Cardiac fibroblast (primary cell): ENCODE data around the gene EEFSEC.

Experiments
- DNase-seq, 2 donors: peaks; one replicate each; pipeline versions ENCODE4 v3.0.0 to v3.0.0-alpha.2; 2010; ENCODE audit warnings: low read depth in 2 of 2
- H3K4me3 ChIP-seq, 2 donors: replicated peaks in 1 of 2; 1 replicate in 1 of 2; 2 replicates in 1 of 2; pipeline ENCODE4 v1.5.1; 2011; ENCODE audit warnings: low read depth in 2 of 2, low read length in 2 of 2, mild to moderate bottlenecking in 2 of 2, moderate library complexity in 1 of 2
- TF ChIP-seq, protein P1 (sequence below): IDR thresholded peaks from one replicate; pipeline ENCODE4 v1.5.1; 2011; ENCODE audit warnings: low read depth, mild to moderate bottlenecking, low read length, inconsistent platforms

Gene EEFSEC

DNA sequence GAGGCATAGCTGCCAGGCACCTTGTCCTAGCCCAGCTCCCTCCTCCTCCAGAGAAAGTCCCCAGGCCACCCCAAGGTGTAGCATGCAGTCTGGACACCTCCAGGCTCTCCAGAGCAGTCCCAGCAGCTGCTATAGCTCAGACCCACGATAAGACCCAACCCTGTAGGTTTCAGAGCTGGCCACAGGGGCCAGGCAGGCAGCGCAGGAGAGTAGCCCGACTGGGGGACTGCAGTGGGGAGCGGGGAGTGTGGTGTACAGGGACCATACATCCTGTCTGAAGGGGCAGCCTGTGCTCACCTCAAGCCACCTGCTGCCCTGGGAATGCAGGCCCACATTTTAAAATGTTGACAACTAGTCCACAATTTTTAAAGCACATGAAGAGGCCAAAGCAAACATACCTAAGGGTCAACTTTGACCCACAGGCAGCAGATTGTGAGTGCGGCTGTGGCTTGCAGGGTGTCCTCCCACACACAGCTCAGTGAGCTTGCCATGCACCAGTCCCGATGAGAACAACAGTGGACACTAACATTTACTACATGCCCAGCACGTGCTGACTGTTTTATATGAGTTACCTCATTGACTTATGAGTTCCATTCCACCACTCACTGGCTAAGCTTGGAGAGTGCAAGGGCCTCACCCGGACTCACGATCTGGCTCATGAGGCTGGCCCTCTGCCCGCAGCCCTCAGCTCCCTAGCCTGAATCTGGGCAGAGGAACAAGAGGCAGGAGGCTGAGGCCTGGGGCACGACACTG lies 232.0 kb downstream of the EEFSEC start:
- H3K4me3 ChIP-seq, result no peak overlapping the region
- TF ChIP-seq, protein P1, sequence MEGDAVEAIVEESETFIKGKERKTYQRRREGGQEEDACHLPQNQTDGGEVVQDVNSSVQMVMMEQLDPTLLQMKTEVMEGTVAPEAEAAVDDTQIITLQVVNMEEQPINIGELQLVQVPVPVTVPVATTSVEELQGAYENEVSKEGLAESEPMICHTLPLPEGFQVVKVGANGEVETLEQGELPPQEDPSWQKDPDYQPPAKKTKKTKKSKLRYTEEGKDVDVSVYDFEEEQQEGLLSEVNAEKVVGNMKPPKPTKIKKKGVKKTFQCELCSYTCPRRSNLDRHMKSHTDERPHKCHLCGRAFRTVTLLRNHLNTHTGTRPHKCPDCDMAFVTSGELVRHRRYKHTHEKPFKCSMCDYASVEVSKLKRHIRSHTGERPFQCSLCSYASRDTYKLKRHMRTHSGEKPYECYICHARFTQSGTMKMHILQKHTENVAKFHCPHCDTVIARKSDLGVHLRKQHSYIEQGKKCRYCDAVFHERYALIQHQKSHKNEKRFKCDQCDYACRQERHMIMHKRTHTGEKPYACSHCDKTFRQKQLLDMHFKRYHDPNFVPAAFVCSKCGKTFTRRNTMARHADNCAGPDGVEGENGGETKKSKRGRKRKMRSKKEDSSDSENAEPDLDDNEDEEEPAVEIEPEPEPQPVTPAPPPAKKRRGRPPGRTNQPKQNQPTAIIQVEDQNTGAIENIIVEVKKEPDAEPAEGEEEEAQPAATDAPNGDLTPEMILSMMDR, result no peak
- DNase-seq, result peak; percentile 52 to 90

DNA sequence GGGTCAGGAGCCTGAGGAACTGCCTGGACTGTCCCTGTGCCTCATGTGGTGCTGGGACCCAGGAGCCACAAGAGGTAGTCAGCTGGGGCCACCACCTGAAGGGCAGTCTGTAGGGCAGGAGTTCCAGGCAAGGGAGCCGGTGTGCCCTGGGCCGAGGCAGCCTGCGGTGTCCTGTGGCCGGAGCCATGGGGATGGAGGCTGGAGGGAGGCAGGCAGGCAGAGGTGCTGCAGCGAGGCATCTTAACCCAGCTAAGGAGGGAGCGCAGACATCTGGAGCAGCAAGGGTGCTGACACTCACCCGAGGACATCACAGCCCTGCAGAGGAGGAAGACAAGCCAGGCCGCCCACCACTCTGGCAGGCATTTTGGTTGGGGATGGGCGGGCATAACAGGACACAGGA lies 235.7 kb downstream of the EEFSEC start:
- TF ChIP-seq, protein P1, result no peak
- H3K4me3 ChIP-seq, result no peak overlapping the region
- no peak for DNase-seq

DNA sequence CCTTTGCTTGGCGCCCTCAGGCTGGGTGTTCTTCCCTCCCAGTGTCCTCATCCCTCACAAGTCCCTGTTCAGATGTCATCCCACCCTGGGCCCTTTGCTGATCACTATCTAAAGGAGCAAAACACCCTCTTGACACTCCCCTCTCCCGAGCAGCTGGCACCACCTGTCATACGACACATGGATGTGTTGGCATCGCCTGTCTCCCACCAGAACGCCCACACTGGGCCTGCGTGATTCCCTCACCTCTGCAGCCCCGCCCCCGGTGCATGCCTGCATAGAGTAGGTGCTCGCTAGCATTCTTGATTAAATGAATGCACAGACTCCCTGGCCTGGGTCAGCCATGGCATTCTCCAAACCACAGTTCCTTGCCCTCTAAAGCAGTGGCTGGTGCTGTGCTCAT lies 237.6 kb downstream of the EEFSEC start:
- no peak for DNase-seq
- TF ChIP-seq, protein P1, result no peak
- H3K4me3 ChIP-seq, result no peak overlapping the region

DNA sequence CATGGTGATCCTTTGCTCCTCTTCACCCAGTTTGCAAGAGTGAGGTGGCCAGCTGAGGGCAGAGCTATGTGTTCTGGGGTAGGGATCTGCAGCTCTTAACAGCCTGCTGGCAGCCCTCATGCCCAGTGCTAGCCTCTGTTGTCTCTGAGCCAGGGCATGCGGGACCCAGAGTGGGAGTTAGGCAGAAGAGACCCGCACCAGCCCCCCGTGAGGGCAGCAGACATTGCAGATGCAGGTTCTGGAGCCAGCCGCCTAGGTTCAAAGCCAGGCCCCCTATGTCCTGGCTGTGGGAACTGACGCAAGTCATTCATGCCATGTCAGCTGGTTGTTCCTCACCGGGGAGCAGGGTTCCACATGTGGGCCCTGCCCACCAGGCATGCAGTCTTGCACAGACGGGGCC lies 238.7 kb downstream of the EEFSEC start:
- no peak for DNase-seq
- TF ChIP-seq, protein P1, result no peak
- H3K4me3 ChIP-seq, result no peak overlapping the region

DNA sequence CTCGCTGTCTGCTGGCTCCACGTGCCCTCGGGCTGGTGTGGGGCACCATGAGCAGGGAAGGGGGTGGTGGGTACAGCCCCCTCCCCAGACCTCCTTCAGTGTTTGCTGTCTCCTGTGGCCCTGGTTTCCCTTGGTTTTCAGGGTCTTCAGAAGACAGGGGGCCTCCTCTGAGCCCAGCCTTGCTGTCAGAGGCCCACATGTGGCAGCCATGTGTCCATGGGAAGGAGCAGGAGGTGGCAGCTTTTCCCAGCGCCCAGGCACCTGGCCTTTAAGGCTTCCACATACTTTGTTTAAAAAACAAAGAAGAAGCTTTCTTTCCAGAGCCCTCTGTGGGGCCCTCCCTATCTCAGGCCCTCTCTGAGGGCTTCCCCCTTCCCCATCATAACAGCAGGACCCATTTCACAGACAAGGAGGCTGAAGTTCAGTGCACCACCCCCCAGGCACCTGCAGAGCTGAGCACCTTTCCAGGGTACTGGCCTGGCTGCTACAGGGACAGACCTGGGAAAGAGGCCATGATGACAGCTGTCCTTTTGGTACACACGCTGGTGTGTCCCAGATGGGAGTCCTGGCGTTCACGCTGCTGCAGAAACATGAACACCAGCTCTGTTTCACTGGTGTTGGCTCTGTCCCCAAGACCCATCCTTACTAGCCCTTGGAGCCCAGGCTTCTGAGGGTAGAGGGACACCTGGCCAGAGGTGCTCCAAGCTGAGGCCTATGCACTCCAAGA lies 239.7 kb downstream of the EEFSEC start:
- no peak for DNase-seq
- TF ChIP-seq, protein P1, result no peak
- no peak overlapping the region for H3K4me3 ChIP-seq

DNA sequence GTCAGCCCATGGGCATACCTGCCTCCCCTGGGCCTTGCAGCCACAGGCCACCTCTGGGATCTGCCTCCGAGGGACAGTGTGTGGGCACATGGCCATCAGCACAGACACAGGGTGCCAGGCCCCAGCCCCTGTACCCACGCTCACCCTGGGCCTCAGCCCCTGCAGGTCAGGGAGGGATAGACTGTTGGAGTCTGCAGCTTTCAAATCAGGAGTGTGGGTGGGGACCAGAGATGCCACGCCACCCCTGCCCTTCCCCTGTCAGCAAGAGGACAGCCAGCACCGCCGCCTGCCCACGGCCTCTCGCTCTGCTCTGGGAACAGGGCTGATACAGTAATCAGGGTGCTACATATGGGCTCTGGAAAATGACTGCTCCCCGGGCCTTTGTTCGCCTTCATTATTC lies 240.8 kb downstream of the EEFSEC start:
- no peak overlapping the region for H3K4me3 ChIP-seq
- TF ChIP-seq, protein P1, result no peak
- DNase-seq, result no peak
